Mucosa of stomach (tissue), 1 donor: ENCODE measurements around the gene ATP13A3.

Source experiments
- H3K27me3 ChIP-seq: one replicate; pipeline ENCODE4 v1.7.0; 2013; ENCODE audit warnings: mild to moderate bottlenecking, low read length; ENCODE audit not compliant: control insufficient read depth, insufficient read depth
- H3K36me3 ChIP-seq: one replicate; pipeline ENCODE4 v1.7.0; 2013; ENCODE audit warnings: low read length; ENCODE audit not compliant: control insufficient read depth, insufficient read depth
- H3K4me1 ChIP-seq: one replicate; pipeline ENCODE4 v1.7.0; 2013; ENCODE audit warnings: mild to moderate bottlenecking, low read length; ENCODE audit not compliant: control insufficient read depth, insufficient read depth
- H3K4me3 ChIP-seq: one replicate; pipeline ENCODE4 v1.7.0; 2013; ENCODE audit warnings: low read length
- H3K9ac ChIP-seq: one replicate; pipeline ENCODE4 v1.7.0; 2013; ENCODE audit warnings: mild to moderate bottlenecking, low read length, moderate library complexity
- H3K9me3 ChIP-seq: one replicate; pipeline ENCODE4 v1.7.0; 2013; ENCODE audit warnings: mild to moderate bottlenecking, low read length, moderate library complexity; ENCODE audit not compliant: control insufficient read depth
- donor health status: Pancreatic carcinoma.

Gene ATP13A3

GRCh38 chr3:194395778-194396538 is 90.8 kb downstream of the ATP13A3 start:
- Histone ChIP-seq H3K9ac (no peak overlapping the region), H3K27me3 (peaks cover 18% of the 10 kb centered on the region), H3K9me3 (peaks cover 4% of the 10 kb centered on the region), H3K4me3 (no peak overlapping the region), H3K4me1 (peaks cover 28% of the 10 kb centered on the region), H3K36me3 (no peaks in the 10 kb centered on the region)

GRCh38 chr3:194395212-194395611 is 91.6 kb downstream of the ATP13A3 start:
- Histone ChIP-seq H3K4me1 (peaks cover 28% of the 10 kb centered on the region), H3K36me3 (no peaks in the 10 kb centered on the region), H3K9ac (no peak overlapping the region), H3K4me3 (no peak overlapping the region), H3K9me3 (peaks cover 6% of the 10 kb centered on the region), H3K27me3 (peaks cover 18% of the 10 kb centered on the region)

- Histone ChIP-seq H3K27me3 (peaks cover 6% of the 10 kb centered on the region), H3K9ac (no peak overlapping the region), H3K4me3 (no peak overlapping the region), H3K4me1 (peaks cover 20% of the 10 kb centered on the region), H3K36me3 (no peaks in the 10 kb centered on the region), H3K9me3 (peaks cover 6% of the 10 kb centered on the region)
Measured at GRCh38 chr3:194392576-194392975, 94.2 kb downstream of the ATP13A3 start.

- peaks cover 10% of the 10 kb centered on the region for H3K4me1 ChIP-seq
- H3K27me3 ChIP-seq: no peaks in the 10 kb centered on the region
- H3K9ac ChIP-seq: no peak overlapping the region
- peaks cover 6% of the 10 kb centered on the region for H3K9me3 ChIP-seq
- H3K36me3 ChIP-seq: no peaks in the 10 kb centered on the region
- no peak overlapping the region for H3K4me3 ChIP-seq
Measured at GRCh38 chr3:194390835-194391234, 96.0 kb downstream of the ATP13A3 start.

- Histone ChIP-seq H3K9ac (no peak overlapping the region), H3K4me3 (no peak overlapping the region), H3K4me1 (no peaks in the 10 kb centered on the region), H3K36me3 (no peaks in the 10 kb centered on the region), H3K27me3 (peaks cover 1% of the 10 kb centered on the region), H3K9me3 (peaks cover 6% of the 10 kb centered on the region)
Measured at GRCh38 chr3:194389269-194389668, 97.5 kb downstream of the ATP13A3 start.

- Histone ChIP-seq H3K4me1 (no peaks in the 10 kb centered on the region), H3K27me3 (peaks cover 3% of the 10 kb centered on the region), H3K9me3 (peaks cover 6% of the 10 kb centered on the region), H3K9ac (no peak overlapping the region), H3K36me3 (no peaks in the 10 kb centered on the region), H3K4me3 (no peak overlapping the region)
Measured at GRCh38 chr3:194387926-194388418, 98.8 kb downstream of the ATP13A3 start.

- H3K4me3 ChIP-seq: no peak overlapping the region
- no peaks in the 10 kb centered on the region for H3K4me1 ChIP-seq
- H3K27me3 ChIP-seq: peaks cover 3% of the 10 kb centered on the region
- no peaks in the 10 kb centered on the region for H3K36me3 ChIP-seq
- H3K9ac ChIP-seq: no peak overlapping the region
- H3K9me3 ChIP-seq: peaks cover 6% of the 10 kb centered on the region
Measured at GRCh38 chr3:194387276-194387675, 99.5 kb downstream of the ATP13A3 start.

- Histone ChIP-seq H3K9me3 (peaks cover 6% of the 10 kb centered on the region), H3K9ac (no peak overlapping the region), H3K36me3 (no peaks in the 10 kb centered on the region), H3K4me1 (peaks cover 1% of the 10 kb centered on the region), H3K4me3 (no peak overlapping the region), H3K27me3 (peaks cover 3% of the 10 kb centered on the region)
Measured at GRCh38 chr3:194386648-194387047, 100.2 kb downstream of the ATP13A3 start.

- Histone ChIP-seq H3K4me1 (peaks cover 3% of the 10 kb centered on the region), H3K9ac (no peak overlapping the region), H3K36me3 (no peaks in the 10 kb centered on the region), H3K4me3 (no peak overlapping the region), H3K27me3 (peaks cover 3% of the 10 kb centered on the region), H3K9me3 (peaks cover 3% of the 10 kb centered on the region)
Measured at GRCh38 chr3:194386066-194386465, 100.7 kb downstream of the ATP13A3 start.

- peaks cover 3% of the 10 kb centered on the region for H3K27me3 ChIP-seq
- peaks cover 3% of the 10 kb centered on the region for H3K4me1 ChIP-seq
- no peak overlapping the region for H3K9ac ChIP-seq
- no peak overlapping the region for H3K4me3 ChIP-seq
- H3K9me3 ChIP-seq: no peaks in the 10 kb centered on the region
- no peaks in the 10 kb centered on the region for H3K36me3 ChIP-seq
Measured at GRCh38 chr3:194384569-194385001, 102.2 kb downstream of the ATP13A3 start.

GRCh38 chr3:194384156-194384555 is 102.6 kb downstream of the ATP13A3 start:
- H3K9ac ChIP-seq: no peak overlapping the region

GRCh38 chr3:194383276-194383940 is 103.4 kb downstream of the ATP13A3 start:
- Histone ChIP-seq H3K9ac (no peak overlapping the region), H3K36me3 (no peaks in the 10 kb centered on the region), H3K27me3 (peaks cover 7% of the 10 kb centered on the region), H3K9me3 (no peaks in the 10 kb centered on the region), H3K4me1 (peaks cover 3% of the 10 kb centered on the region), H3K4me3 (no peak overlapping the region)

More at GRCh38 chr3:194384156-194384555, 102.6 kb downstream of the ATP13A3 start:
- peaks cover 5% of the 10 kb centered on the region for H3K27me3 ChIP-seq
- H3K4me1 ChIP-seq: peaks cover 3% of the 10 kb centered on the region
- H3K4me3 ChIP-seq: no peak overlapping the region
- H3K36me3 ChIP-seq: no peaks in the 10 kb centered on the region
- no peaks in the 10 kb centered on the region for H3K9me3 ChIP-seq
